ENCODE results near the gene PLXDC1.

GRCh38 chr17:39107155-39107554, 44.3 kb downstream of the PLXDC1 start:
- TF ChIP-seq POLR2A (IDR thresholded peaks at IDR 0.05) = no peak
- TF ChIP-seq CTCF (IDR thresholded peaks at IDR 0.05) = no peak
